HepG2 (cell line): ENCODE results near the gene BAHCC1.
A peak's percentile ranks its signal among the peaks of the same experiment; 100 is the strongest.

ENCODE experiments used
- FOXO1 ChIP-seq: sonication (generic); formaldehyde crosslinking; IDR thresholded peaks from 2 replicates; pipeline ENCODE4 v1.4.0; 2020; ENCODE audit warnings: missing genetic modification reagents
- TBX2 ChIP-seq: sonication (generic); formaldehyde crosslinking; IDR thresholded peaks from 2 replicates; pipeline ENCODE4 v1.5.0; 2020; ENCODE audit warnings: missing genetic modification reagents, mild to moderate bottlenecking, borderline replicate concordance
- ZNF350 ChIP-seq: sonication (generic); formaldehyde crosslinking; IDR thresholded peaks from 2 replicates; pipeline ENCODE4 v1.4.0; 2020; ENCODE audit warnings: mild to moderate bottlenecking, low read depth, missing genetic modification reagents, borderline replicate concordance
- ZNF557 ChIP-seq: sonication (generic); formaldehyde crosslinking; IDR thresholded peaks from 2 replicates; pipeline ENCODE4 v1.4.0; 2020; ENCODE audit warnings: missing genetic modification reagents
- ZNF616 ChIP-seq: sonication (generic); formaldehyde crosslinking; IDR thresholded peaks from 2 replicates; pipeline ENCODE4 v1.5.0; 2020; ENCODE audit warnings: low read depth, mild to moderate bottlenecking, missing genetic modification reagents
- TF ChIP-seq, protein P1 (sequence below): sonication (generic); formaldehyde crosslinking; IDR thresholded peaks from 2 replicates; pipeline ENCODE4 v1.5.0; 2020; ENCODE audit warnings: mild to moderate bottlenecking, missing genetic modification reagents, moderate library complexity
- TF ChIP-seq, protein P2 (sequence below): IDR thresholded peaks from 2 replicates; pipeline ENCODE4 v1.4.0; 2020; ENCODE audit warnings: mild to moderate bottlenecking, missing genetic modification reagents

DNA sequence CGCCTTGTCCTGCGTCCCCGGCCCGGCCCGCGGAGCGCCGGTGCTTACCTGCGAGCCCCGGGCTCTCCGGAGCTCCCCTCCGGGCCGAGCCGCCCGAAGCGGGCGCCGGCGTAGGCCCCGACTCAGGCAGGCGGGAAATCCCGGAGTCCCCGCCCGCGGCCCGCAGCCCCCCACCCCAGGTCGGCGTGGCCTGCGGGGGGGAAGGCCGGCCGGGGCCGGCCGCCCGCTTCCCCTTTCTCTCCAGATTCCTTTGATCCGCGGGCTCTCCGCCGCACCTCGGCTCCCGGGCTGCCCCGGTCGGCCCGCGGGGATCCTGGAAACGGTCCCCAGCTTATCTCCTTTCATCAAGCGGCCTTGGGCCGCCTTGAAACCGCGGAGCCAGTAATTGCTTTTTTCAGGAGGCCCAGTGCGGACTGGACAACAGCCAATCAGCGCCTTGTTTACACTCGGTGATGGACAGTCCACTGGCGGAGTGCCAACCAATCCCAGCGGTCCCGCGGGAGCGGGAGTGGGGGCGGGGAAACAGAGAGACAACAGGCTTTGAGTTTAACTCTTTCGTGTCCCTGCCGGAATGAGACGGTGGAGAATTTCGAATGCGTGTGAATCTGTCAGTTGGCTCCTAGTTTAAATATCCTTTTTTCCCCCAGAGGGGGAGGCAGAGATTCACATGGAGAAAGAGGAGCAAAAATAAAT, 1.4 kb upstream of the BAHCC1 start:
- TF ChIP-seq ZNF557: no peak; the same call in 1 of the 2 replicates
- TF ChIP-seq FOXO1 (CRISPR knock-in tag): peak; percentile 94
- TF ChIP-seq TBX2 (CRISPR knock-in tag): peak; percentile 95
- TF ChIP-seq, protein P1, sequence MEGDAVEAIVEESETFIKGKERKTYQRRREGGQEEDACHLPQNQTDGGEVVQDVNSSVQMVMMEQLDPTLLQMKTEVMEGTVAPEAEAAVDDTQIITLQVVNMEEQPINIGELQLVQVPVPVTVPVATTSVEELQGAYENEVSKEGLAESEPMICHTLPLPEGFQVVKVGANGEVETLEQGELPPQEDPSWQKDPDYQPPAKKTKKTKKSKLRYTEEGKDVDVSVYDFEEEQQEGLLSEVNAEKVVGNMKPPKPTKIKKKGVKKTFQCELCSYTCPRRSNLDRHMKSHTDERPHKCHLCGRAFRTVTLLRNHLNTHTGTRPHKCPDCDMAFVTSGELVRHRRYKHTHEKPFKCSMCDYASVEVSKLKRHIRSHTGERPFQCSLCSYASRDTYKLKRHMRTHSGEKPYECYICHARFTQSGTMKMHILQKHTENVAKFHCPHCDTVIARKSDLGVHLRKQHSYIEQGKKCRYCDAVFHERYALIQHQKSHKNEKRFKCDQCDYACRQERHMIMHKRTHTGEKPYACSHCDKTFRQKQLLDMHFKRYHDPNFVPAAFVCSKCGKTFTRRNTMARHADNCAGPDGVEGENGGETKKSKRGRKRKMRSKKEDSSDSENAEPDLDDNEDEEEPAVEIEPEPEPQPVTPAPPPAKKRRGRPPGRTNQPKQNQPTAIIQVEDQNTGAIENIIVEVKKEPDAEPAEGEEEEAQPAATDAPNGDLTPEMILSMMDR (CRISPR knock-in tag): 0 out of 2 replicates have a peak, but pooled peaks have one; percentile 8
- TF ChIP-seq, protein P2, sequence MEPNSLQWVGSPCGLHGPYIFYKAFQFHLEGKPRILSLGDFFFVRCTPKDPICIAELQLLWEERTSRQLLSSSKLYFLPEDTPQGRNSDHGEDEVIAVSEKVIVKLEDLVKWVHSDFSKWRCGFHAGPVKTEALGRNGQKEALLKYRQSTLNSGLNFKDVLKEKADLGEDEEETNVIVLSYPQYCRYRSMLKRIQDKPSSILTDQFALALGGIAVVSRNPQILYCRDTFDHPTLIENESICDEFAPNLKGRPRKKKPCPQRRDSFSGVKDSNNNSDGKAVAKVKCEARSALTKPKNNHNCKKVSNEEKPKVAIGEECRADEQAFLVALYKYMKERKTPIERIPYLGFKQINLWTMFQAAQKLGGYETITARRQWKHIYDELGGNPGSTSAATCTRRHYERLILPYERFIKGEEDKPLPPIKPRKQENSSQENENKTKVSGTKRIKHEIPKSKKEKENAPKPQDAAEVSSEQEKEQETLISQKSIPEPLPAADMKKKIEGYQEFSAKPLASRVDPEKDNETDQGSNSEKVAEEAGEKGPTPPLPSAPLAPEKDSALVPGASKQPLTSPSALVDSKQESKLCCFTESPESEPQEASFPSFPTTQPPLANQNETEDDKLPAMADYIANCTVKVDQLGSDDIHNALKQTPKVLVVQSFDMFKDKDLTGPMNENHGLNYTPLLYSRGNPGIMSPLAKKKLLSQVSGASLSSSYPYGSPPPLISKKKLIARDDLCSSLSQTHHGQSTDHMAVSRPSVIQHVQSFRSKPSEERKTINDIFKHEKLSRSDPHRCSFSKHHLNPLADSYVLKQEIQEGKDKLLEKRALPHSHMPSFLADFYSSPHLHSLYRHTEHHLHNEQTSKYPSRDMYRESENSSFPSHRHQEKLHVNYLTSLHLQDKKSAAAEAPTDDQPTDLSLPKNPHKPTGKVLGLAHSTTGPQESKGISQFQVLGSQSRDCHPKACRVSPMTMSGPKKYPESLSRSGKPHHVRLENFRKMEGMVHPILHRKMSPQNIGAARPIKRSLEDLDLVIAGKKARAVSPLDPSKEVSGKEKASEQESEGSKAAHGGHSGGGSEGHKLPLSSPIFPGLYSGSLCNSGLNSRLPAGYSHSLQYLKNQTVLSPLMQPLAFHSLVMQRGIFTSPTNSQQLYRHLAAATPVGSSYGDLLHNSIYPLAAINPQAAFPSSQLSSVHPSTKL (CRISPR knock-in tag): peak; percentile 85
- peak; percentile 94 for TF ChIP-seq ZNF350 (CRISPR knock-in tag)
- no peak for TF ChIP-seq ZNF616 (CRISPR knock-in tag)
